ENCODE results near the gene NUP153. TPM values are rescaled to one million over a fixed set of nuclear protein-coding genes. Genes with fewer than 3 reads are reported as not detected.

Gene NUP153
- polyA plus RNA-seq, 3 donors from 2014 or later, result 2.0 to 7.0 (median 2.6) TPM

DNA sequence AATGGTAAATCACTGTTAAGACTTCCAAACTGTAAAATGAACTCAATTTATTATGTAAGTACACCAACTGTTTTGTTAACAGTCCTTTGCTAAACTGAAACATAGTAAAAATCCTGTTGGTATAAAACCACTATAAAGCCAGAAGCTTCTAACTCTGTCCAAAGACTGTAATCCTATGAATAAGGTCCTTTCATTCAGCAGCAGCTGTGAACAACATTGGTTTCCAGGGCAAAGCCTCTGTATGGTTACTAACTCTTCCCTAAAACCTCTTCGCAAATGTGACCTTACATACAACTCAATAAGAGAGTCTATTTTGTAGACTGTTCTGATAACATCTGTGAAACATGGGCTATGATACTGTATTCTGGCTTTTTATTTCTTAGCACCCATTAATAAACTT lies 40.1 kb downstream of the NUP153 start:
- H3K9me3 Mint-ChIP-seq, result no peaks in the 10 kb centered on the region
- peaks cover 7 to 10% (median 8%) of the 10 kb centered on the region in 3 donors for H3K27me3 Mint-ChIP-seq (ENCODE audit: low read depth in 3 of 3)
- peaks cover 26 to 41% (median 30%) of the 10 kb centered on the region in 3 donors for H3K36me3 Mint-ChIP-seq
- no peak for DNase-seq
- peak overlapping the region in 5 of 6 donors; percentile 60 to 91 (median 78) for H3K27ac Mint-ChIP-seq
- peak overlapping the region in 4 of 5 donors; percentile 19 to 69 (median 22) for H3K4me3 Mint-ChIP-seq
- peaks cover 38 to 56% of the 10 kb centered on the region in 2 donors for H3K4me1 Mint-ChIP-seq

DNA sequence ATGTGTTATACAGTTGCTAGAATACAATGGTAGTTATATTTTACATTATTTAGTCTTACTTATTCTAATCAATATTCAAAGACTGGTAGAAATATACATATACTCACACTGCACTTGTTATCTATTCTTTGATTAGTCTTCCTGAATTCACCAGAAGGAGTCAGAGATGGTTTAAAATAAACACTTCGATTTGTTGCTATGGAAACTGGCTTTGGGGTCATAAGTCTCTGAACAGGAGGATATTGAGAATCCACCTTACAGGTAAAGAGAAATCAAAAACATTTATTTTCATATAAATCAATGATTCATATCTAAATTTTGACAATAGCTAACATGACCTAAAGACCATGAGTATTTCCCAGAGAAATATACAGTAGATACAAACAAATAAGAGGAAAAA lies 41.6 kb downstream of the NUP153 start:
- Mint-ChIP-seq H3K9me3 (no peaks in the 10 kb centered on the region), H3K27me3 (ENCODE audit: low read depth in 3 of 3) (peaks cover 6 to 7% (median 7%) of the 10 kb centered on the region in 3 donors), H3K4me1 (peaks cover 39 to 59% of the 10 kb centered on the region in 2 donors), H3K4me3 (peak overlapping the region; percentile 58 to 80 (median 79)), H3K36me3 (peaks cover 26 to 45% (median 26%) of the 10 kb centered on the region in 3 donors), H3K27ac (peak overlapping the region; percentile 67 to 92 (median 88))
- no peak for DNase-seq

DNA sequence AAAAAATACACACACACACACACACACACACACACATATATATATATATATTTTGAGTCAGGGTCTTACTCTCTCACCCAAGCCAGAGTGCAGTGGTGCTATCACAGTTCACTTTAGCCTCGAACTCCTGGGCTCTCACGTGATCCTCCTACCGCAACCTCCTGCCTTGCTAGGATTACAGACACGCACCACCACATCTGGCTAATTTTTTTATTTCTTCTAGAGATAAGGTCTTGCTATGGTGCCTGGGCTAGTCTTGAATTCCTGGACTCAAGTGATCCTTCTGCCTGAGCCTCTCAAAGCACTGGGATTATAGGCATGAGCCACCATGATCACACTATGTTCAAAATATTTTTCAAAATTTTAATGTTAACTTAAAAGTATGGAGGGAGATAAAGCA lies 43.5 kb downstream of the NUP153 start:
- DNase-seq, result no peak
- Mint-ChIP-seq H3K4me1 (peaks cover 41 to 69% of the 10 kb centered on the region in 2 donors), H3K27ac (peak overlapping the region; percentile 78 to 92 (median 90)), H3K36me3 (peaks cover 19 to 37% (median 28%) of the 10 kb centered on the region in 3 donors), H3K9me3 (no peaks in the 10 kb centered on the region), H3K4me3 (peak overlapping the region; percentile 72 to 82 (median 78)), H3K27me3 (ENCODE audit: low read depth in 3 of 3) (peaks cover 5 to 7% (median 6%) of the 10 kb centered on the region in 3 donors)

DNA sequence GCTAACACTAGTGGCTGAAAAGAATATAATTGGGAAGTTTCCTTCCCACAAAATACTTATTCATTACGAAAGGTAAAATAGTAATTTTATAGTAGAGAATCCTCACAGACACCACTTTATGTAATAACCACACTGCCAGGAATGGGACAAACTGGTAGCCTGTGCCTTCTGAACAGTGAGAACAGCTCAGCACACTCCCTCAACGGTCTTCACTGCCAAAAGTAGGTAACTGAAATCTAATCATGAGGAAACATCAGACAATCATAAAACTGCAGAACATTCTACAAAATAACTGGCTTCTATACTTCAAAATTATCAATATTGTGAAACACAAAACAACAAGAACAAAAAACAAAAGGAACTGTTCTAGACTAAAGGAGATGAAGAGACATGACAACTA lies 44.1 kb downstream of the NUP153 start:
- H3K36me3 Mint-ChIP-seq, result peaks cover 16 to 38% (median 24%) of the 10 kb centered on the region in 3 donors
- peak overlapping the region; percentile 84 to 92 (median 86) for H3K27ac Mint-ChIP-seq
- peaks cover 3 to 7% (median 6%) of the 10 kb centered on the region in 3 donors for H3K27me3 Mint-ChIP-seq (ENCODE audit: low read depth in 3 of 3)
- H3K4me3 Mint-ChIP-seq, result peak overlapping the region in 3 of 5 donors; percentile 38 to 71 (median 58)
- DNase-seq, result no peak
- H3K4me1 Mint-ChIP-seq, result peaks cover 42 to 74% of the 10 kb centered on the region in 2 donors
- H3K9me3 Mint-ChIP-seq, result no peaks in the 10 kb centered on the region

DNA sequence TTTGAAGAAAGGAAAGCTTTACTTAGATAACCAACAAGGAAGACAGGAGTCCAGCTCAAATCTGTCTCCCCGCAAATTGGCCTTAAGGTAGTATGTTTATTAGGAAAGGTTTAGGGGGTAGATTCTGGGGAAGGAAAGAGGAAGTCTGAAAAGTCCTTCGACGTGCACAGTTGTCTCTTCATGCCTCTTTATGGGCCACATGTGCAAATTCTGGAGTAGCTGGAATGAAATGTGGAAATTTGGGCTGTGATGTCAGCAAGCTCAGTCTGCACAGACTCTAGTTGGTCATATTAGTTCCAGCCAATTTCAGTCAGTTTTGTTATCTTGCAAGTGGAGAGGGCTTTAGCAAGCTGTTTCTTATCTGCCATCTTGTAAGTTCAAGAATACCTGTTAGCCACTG lies 50.1 kb downstream of the NUP153 start:
- DNase-seq, result no peak
- Mint-ChIP-seq H3K27ac (peak overlapping the region in 5 of 6 donors; percentile 8 to 60 (median 40)), H3K9me3 (no peaks in the 10 kb centered on the region), H3K4me1 (peaks cover 23 to 45% of the 10 kb centered on the region in 2 donors), H3K36me3 (peaks cover 17 to 48% (median 22%) of the 10 kb centered on the region in 3 donors), H3K27me3 (ENCODE audit: low read depth in 3 of 3) (peaks cover 0 to 2% (median 2%) of the 10 kb centered on the region in 3 donors), H3K4me3 (no peak overlapping the region)

DNA sequence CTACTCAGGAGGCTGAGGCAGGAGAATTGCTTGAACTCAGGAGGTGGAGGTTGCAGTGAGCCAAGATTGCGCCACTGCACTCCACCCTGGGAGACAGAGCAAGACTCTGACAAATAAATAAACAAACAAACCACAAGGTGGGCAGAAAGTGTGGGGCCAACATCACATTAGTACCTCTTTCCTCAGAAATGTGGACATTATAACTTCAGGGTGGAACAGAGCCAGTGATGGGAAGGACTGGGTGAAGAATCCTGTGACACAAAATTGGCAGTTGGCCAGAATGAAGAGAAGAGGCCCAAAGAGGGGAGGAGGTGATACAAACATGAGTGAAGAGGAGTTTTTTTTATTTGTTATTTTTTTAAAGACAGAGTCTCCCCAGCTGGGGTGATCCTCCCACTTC lies 50.6 kb downstream of the NUP153 start:
- peak in 2 of 3 donors; percentile 12 to 13 for DNase-seq
- H3K4me3 Mint-ChIP-seq, result no peak overlapping the region

DNA sequence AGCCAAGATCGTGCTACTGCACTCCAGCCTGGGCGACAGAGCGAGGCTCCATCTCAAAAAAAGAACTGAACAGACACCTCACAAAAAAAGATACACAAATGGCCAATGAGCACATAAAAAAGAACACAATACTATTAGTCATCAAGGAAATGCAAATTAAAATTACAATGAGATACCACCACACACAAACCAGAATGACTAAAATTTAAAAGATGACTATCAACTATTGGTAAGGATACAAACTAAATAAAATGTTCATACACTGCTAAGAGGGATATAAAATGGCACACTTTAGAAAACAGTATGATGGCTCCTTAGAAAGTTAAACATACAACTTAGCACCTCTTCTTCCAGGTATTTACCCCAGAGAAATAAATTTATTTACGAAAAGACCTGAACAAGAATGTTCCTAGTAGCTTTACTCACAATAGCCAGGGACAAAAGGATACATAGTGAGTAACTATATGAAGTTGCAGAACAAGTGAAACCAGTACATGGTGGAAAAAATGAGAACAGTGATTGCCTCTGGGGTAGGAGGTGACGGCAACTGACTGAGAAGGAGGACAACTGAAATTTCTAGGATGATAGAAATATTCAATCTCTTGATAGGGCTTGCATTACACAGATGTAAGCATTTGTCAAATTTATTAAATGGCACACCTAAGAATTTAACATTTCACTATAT lies 53.4 kb downstream of the NUP153 start:
- Mint-ChIP-seq H3K27me3 (ENCODE audit: low read depth in 3 of 3) (peaks cover 0 to 2% (median 2%) of the 10 kb centered on the region in 3 donors), H3K9me3 (no peaks in the 10 kb centered on the region), H3K4me3 (no peak overlapping the region), H3K4me1 (peaks cover 34 to 51% of the 10 kb centered on the region in 2 donors), H3K36me3 (peaks cover 18 to 46% (median 28%) of the 10 kb centered on the region in 3 donors), H3K27ac (no peak overlapping the region)
- DNase-seq, result no peak

More for the DNA sequence above, 50.6 kb downstream of the NUP153 start:
- H3K4me1 Mint-ChIP-seq, result peaks cover 21 to 40% of the 10 kb centered on the region in 2 donors
- peaks cover 0 to 2% (median 2%) of the 10 kb centered on the region in 3 donors for H3K27me3 Mint-ChIP-seq (ENCODE audit: low read depth in 3 of 3)
- peak overlapping the region in 5 of 6 donors; percentile 8 to 73 (median 60) for H3K27ac Mint-ChIP-seq
- H3K9me3 Mint-ChIP-seq, result no peaks in the 10 kb centered on the region
- peaks cover 13 to 44% (median 18%) of the 10 kb centered on the region in 3 donors for H3K36me3 Mint-ChIP-seq

DNA sequence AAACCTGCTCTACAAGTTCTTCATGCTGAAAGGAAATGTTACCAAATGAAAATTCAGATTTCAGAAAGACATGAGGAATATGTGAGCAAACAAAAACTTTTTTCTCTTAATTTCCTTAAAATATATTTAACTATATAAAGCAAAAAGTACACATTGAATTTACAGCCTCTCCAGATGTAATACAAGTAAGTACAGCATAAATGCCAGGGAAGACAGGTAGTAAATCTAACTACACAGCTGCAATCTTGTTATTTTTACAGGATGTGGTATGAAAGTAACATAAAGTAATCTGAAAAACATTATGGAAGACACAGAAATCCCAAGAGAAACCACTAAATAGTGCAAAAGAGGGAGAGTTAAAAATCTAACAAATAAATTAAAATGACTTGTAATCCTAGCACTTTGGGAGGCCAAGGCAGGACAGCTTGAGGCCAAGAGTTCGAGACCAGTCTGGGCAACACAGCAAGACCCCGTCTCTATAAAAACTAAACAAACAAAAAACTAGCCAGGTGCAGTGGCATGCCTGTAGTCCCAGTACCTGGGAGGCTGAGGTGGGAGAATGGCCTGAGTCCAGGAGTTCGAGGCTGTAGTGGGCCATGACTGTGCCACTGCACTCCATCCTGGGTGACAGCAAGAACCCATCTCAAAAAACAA lies 55.9 kb downstream of the NUP153 start:
- Mint-ChIP-seq H3K36me3 (peaks cover 22 to 47% (median 33%) of the 10 kb centered on the region in 3 donors), H3K4me1 (peaks cover 22 to 33% of the 10 kb centered on the region in 2 donors), H3K27ac (peak overlapping the region in 5 of 6 donors; percentile 57 to 73 (median 65)), H3K9me3 (no peaks in the 10 kb centered on the region), H3K27me3 (ENCODE audit: low read depth in 3 of 3) (peaks cover 2% of the 10 kb centered on the region in 3 donors), H3K4me3 (no peak overlapping the region)
- DNase-seq, result no peak

DNA sequence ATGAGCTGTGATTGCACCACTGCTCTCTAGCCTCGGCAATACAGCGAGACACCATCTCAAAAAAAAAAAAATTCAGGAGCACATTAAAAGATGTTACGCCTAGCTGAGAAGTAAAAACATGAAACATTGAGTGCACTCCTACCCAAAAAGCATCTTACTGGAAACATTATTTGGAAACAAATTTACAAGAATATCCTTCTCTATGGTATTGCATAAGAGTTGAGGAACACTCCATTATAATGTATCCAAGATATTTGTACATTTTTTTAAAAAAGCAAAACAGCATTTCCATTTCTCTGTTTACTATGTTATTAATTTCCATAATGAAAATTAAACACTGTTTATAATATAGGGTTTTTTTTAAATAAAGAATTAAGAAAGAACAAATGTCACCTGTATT lies 58.0 kb downstream of the NUP153 start:
- DNase-seq, result no peak
- no peak overlapping the region for H3K27ac Mint-ChIP-seq
- H3K36me3 Mint-ChIP-seq, result peaks cover 26 to 44% (median 35%) of the 10 kb centered on the region in 3 donors
- H3K4me3 Mint-ChIP-seq, result no peak overlapping the region
- H3K27me3 Mint-ChIP-seq (ENCODE audit: low read depth in 3 of 3), result peaks cover 2% of the 10 kb centered on the region in 3 donors
- H3K9me3 Mint-ChIP-seq, result no peaks in the 10 kb centered on the region
- H3K4me1 Mint-ChIP-seq, result peaks cover 14 to 23% of the 10 kb centered on the region in 2 donors

DNA sequence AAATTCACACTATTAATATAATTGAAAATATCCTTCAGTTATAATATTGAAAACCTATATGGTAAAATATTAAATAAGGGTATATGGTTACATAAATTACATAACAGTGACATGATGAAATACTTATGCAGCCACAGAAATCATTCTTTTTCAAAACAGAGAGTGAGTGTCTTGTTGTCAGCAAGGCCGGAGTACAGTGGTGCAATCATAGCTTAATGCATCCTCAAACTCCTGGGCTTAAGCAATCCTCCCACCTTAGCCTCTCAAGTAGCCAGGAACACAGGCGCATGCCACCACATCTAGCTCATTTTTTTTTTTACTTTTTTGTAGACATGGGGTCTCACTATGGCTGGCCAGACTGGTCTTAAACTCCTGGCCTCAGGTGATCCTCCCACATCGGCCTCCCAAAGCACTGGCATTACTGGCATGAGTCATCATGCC lies 66.2 kb downstream of the NUP153 start:
- Mint-ChIP-seq H3K36me3 (peaks cover 18 to 57% (median 34%) of the 10 kb centered on the region in 3 donors), H3K4me1 (peaks cover 8 to 24% of the 10 kb centered on the region in 2 donors), H3K9me3 (no peaks in the 10 kb centered on the region), H3K4me3 (no peak overlapping the region), H3K27ac (peak overlapping the region in 2 of 6 donors; percentile 36 to 58), H3K27me3 (ENCODE audit: low read depth in 3 of 3) (peaks cover 2 to 4% (median 3%) of the 10 kb centered on the region in 3 donors)
- DNase-seq, result no peak

DNA sequence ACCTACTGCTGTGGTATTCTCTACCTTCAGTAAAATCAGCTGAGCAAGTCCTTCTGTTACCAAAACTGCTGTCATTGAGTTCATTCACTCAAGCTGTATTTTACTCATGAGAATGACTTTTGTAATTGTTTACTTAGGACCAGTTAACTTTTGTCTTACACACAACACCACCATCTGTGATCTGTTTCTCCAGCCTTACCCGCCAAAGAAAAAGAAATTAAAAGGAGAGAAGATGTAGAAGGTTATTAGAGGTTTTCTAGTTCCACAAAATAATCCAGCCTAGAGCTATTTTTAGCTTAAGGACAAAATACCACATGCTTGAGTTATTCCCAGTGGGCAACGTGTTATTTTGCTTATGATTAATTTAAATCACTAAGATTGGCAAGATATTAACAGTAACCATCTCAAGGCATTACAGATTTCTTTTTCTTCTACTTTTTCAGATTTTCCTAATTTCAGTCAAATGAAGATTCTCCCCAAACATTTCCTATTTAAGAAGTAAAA lies 68.5 kb downstream of the NUP153 start:
- peaks cover 2 to 6% (median 4%) of the 10 kb centered on the region in 3 donors for H3K27me3 Mint-ChIP-seq (ENCODE audit: low read depth in 3 of 3)
- H3K27ac Mint-ChIP-seq, result peak overlapping the region; percentile 9 to 76 (median 38)
- peaks cover 25 to 42% of the 10 kb centered on the region in 2 donors for H3K4me1 Mint-ChIP-seq
- no peak for DNase-seq
- H3K4me3 Mint-ChIP-seq, result no peak overlapping the region
- H3K9me3 Mint-ChIP-seq, result no peaks in the 10 kb centered on the region
- H3K36me3 Mint-ChIP-seq, result peaks cover 15 to 50% (median 28%) of the 10 kb centered on the region in 3 donors

DNA sequence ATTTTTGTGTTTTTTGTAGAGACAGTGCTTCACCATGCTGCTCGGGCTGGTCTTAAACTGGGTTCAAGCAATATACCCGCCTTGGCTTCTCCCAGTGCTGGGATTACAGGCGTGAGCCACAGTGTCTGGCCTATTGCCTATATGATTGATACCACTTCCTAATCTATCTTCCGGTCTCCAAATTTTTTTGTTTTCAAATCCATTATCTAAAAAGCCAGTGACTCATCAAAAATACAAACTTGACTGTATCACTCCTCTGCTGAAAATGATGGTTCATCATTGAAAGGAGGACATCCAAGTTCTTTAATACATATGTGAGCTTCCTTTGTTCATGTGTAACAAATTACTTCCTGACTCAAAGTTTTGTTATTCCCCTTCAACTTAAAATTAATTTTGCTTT lies 71.2 kb downstream of the NUP153 start:
- peaks cover 9 to 38% (median 24%) of the 10 kb centered on the region in 3 donors for H3K36me3 Mint-ChIP-seq
- H3K27ac Mint-ChIP-seq, result peak overlapping the region; percentile 11 to 67 (median 39)
- DNase-seq, result no peak
- H3K4me1 Mint-ChIP-seq, result peaks cover 47 to 65% of the 10 kb centered on the region in 2 donors
- peaks cover 0 to 6% (median 4%) of the 10 kb centered on the region in 3 donors for H3K27me3 Mint-ChIP-seq (ENCODE audit: low read depth in 3 of 3)
- no peaks in the 10 kb centered on the region for H3K9me3 Mint-ChIP-seq
- H3K4me3 Mint-ChIP-seq, result peak overlapping the region in 1 of 5 donors; percentile 6

DNA sequence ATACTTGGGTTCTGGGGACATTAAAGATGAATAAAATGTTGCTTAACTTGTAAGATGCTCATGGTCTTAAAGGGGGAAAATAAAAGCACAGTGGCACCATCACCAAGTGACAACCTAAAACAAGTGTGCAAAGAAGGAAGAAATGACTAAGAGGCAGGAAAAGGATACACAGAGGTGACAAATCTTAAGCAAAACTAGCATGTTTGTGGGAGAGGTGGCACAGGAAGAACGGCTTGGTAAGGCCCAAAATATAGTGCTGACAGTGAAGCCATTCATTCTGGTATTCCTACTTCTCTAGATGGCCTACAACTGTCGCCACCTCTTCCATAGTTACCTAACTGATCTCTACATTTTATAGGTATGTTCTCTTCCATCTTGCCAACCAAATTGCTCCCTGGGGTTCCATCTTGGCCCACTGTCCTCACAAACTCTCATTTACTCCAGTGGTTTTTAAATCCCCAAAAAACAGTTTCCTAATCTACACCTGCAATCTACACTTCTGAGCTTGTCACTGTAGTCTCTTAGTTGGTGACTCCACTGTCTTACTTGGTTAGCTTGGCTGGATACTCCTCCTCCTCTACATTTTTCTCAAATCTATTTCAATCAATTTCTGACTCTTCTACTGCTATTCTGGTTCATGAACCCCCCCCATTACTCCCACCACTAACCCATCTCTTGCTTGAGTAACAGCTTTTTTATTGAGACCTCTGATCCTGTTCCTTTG lies 73.1 kb downstream of the NUP153 start:
- no peaks in the 10 kb centered on the region for H3K9me3 Mint-ChIP-seq
- H3K27ac Mint-ChIP-seq, result peak overlapping the region; percentile 66 to 92 (median 87)
- H3K4me1 Mint-ChIP-seq, result peaks cover 65 to 83% of the 10 kb centered on the region in 2 donors
- peak overlapping the region; percentile 69 to 82 (median 73) for H3K4me3 Mint-ChIP-seq
- peaks cover 19 to 40% (median 23%) of the 10 kb centered on the region in 3 donors for H3K36me3 Mint-ChIP-seq
- DNase-seq, result peak; percentile 60 to 67 (median 65)
- H3K27me3 Mint-ChIP-seq (ENCODE audit: low read depth in 3 of 3), result peaks cover 0 to 6% (median 0%) of the 10 kb centered on the region in 3 donors

Data from immature natural killer cell (primary cell).